ENCODE data around the gene PLA2G12A.

PLA2G12A gene

GRCh38 chr4:109750652-109751244 lies 20.9 kb upstream of the PLA2G12A start:
- no peak for TF ChIP-seq GLIS3 (CRISPR knock-in tag; IDR thresholded peaks at IDR 0.05)
- TF ChIP-seq SNAI2 (CRISPR knock-in tag; IDR thresholded peaks at IDR 0.05): no peak
- no peak for TF ChIP-seq ARNTL (CRISPR knock-in tag; IDR thresholded peaks at IDR 0.05; ENCODE audit: borderline replicate concordance, low read depth)
- TF ChIP-seq RARB (CRISPR knock-in tag; IDR thresholded peaks at IDR 0.05): no peak
- TF ChIP-seq, protein P1, sequence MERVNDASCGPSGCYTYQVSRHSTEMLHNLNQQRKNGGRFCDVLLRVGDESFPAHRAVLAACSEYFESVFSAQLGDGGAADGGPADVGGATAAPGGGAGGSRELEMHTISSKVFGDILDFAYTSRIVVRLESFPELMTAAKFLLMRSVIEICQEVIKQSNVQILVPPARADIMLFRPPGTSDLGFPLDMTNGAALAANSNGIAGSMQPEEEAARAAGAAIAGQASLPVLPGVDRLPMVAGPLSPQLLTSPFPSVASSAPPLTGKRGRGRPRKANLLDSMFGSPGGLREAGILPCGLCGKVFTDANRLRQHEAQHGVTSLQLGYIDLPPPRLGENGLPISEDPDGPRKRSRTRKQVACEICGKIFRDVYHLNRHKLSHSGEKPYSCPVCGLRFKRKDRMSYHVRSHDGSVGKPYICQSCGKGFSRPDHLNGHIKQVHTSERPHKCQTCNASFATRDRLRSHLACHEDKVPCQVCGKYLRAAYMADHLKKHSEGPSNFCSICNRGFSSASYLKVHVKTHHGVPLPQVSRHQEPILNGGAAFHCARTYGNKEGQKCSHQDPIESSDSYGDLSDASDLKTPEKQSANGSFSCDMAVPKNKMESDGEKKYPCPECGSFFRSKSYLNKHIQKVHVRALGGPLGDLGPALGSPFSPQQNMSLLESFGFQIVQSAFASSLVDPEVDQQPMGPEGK (CRISPR knock-in tag; IDR thresholded peaks at IDR 0.05; ENCODE audit: borderline replicate concordance): no peak
- no peak for TF ChIP-seq ZNF70 (CRISPR knock-in tag; IDR thresholded peaks at IDR 0.05)
- TF ChIP-seq ZFP3 (CRISPR knock-in tag; IDR thresholded peaks at IDR 0.05): no peak
- no peak for TF ChIP-seq ZNF565 (CRISPR knock-in tag; conservative IDR thresholded peaks at IDR 0.05; ENCODE audit: low read depth)
- TF ChIP-seq TSHZ2 (CRISPR knock-in tag; IDR thresholded peaks at IDR 0.05): no peak
- no peak for TF ChIP-seq CSDC2 (CRISPR knock-in tag; IDR thresholded peaks at IDR 0.05)
- TF ChIP-seq POU6F1 (CRISPR knock-in tag; IDR thresholded peaks at IDR 0.05; ENCODE audit: borderline replicate concordance, low read depth): no peak
- no peak for TF ChIP-seq PPARA (CRISPR knock-in tag; IDR thresholded peaks at IDR 0.05; ENCODE audit: borderline replicate concordance)
- TF ChIP-seq ISL1 (CRISPR knock-in tag; IDR thresholded peaks at IDR 0.05): no peak
- no peak for ATAC-seq

GRCh38 chr4:109749388-109750082 lies 19.7 kb upstream of the PLA2G12A start:
- no peak for ATAC-seq
- TF ChIP-seq, protein P2, sequence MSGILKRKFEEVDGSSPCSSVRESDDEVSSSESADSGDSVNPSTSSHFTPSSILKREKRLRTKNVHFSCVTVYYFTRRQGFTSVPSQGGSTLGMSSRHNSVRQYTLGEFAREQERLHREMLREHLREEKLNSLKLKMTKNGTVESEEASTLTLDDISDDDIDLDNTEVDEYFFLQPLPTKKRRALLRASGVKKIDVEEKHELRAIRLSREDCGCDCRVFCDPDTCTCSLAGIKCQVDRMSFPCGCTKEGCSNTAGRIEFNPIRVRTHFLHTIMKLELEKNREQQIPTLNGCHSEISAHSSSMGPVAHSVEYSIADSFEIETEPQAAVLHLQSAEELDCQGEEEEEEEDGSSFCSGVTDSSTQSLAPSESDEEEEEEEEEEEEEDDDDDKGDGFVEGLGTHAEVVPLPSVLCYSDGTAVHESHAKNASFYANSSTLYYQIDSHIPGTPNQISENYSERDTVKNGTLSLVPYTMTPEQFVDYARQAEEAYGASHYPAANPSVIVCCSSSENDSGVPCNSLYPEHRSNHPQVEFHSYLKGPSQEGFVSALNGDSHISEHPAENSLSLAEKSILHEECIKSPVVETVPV (CRISPR knock-in tag; IDR thresholded peaks at IDR 0.05): no peak
- TF ChIP-seq, protein P1 (CRISPR knock-in tag; IDR thresholded peaks at IDR 0.05; ENCODE audit: borderline replicate concordance): no peak
- no peak for TF ChIP-seq BACH2 (CRISPR knock-in tag; IDR thresholded peaks at IDR 0.05; ENCODE audit: borderline replicate concordance)
- TF ChIP-seq ZFP30 (CRISPR knock-in tag; IDR thresholded peaks at IDR 0.05): no peak

DNA sequence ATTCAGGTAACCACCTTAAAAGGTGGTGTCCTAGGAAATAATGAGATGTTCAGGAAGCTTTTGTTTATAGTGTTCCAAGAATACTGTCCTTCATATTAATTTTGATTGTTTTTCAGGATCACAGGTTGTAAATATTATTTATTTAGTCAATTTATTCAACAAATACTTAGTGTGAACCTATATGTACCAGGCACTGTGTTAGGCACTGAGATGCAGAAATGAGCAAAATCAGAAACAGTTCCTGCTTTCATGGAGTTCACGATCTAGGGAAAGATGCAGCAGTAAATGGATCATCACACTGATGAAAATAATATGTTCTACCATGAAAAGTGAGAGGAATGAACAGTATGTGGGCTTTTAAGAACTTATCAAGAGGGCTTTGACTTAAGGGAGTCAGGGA lies 18.2 kb upstream of the PLA2G12A start:
- TF ChIP-seq ZNF8 (CRISPR knock-in tag; IDR thresholded peaks at IDR 0.05): no peak
- no peak for TF ChIP-seq CREB5 (CRISPR knock-in tag; IDR thresholded peaks at IDR 0.05; ENCODE audit: low read depth)
- no peak for TF ChIP-seq ZFP30 (CRISPR knock-in tag; IDR thresholded peaks at IDR 0.05)

More for the DNA sequence above, 18.2 kb upstream of the PLA2G12A start:
- ATAC-seq: no peak

Measured in SK-N-SH treated with all-trans-retinoic acid at 6 μM for 48 hours (cell line).